GM19397 (cell line): ENCODE results near the gene SMOC2.

Experiments
- ATAC-seq: cut with Tn5 transposase; IDR thresholded peaks from one replicate; pipeline ENCODE4 v1.9.1; 2021; ENCODE audit warnings: mild to moderate bottlenecking, moderate library complexity; ENCODE audit not compliant: unreplicated experiment

The SMOC2 gene

DNA sequence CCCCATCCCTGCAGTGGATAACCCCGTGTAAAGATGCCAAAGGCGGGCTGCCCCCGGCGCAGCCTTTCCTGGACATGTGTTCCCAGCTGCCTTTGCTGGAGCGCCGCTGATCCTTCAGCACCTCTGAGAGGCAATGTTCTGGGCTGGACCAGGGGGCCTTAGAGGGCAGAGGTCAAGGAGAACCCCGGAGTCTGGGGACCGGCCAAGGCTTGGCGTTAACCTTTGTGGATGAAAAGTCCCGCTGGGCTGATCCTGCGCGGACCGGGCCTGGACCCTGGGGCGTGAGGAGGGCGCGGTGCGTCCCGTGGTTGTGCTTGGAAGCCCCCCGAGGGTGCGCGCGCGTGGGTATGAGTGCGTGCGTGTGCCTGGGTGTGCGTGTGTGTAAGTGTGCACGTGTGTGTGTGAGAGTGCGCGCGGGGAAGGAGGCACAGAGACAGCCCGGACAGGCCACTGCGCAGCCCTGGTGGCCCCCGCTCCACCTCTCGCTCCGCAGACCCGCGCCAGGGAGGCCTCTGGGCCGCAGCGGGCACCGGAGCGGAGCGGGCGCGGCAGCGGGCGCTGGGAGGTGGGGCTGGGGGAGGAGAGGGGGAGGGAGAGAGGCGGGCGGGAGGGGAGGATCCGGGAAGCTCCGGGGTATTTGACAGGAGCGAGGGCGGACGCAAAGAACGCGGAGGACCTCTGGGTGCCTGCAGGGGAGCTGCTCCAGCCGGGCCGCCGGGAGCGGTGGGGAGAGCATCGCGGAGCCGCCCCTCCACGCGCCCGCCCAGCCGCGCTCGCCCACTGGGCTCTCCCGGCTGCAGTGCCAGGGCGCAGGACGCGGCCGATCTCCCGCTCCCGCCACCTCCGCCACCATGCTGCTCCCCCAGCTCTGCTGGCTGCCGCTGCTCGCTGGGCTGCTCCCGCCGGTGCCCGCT is at the start of gene SMOC2:
Gene SMOC2, plus strand, starts transcription at position 665 of the 914 bp plus-strand sequence. Its CDS starts 187 bp downstream, at position 852.
- no peak for ATAC-seq

DNA sequence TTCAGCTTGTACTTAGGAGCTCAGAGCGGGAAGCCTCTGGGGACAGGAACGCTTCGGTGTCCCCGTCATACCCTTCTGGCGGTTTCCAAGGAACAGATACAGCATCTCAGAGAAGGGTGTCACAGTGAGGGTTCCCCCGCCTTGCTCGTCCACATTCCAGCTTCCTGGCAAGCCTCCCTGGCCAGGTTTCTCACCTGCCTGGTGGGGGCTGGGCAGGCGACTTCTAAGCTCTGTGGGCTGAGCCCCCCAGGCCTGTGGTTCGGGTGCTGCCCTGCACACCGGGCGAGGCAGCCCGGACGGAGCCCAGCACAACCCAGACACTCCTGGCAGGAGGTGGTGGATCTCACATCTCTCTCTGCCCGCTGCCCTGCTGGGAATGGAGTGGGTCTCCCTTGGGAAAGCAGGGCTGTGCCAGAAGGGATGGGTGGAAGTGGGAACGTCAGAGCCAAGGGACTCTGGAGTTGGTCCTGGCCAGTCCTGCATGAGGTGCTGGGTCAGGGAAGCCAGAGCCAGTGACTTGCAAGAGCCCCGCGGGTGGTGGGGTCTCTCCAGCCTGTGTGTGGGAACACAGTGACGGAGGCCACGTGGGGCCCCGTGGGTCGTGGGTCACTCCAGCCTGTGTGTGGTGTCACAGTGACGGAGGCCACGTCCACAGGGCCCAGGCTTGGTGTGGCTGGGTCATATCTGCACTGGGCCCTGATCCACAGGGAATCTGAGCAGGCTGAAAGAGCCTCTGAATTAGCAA is 47.7 kb upstream of the SMOC2 start:
- no peak for ATAC-seq

GRCh38 chr6:168394606-168395005 is 46.4 kb upstream of the SMOC2 start:
- no peak for ATAC-seq

GRCh38 chr6:168395983-168396382 is 45.0 kb upstream of the SMOC2 start:
- no peak for ATAC-seq

DNA sequence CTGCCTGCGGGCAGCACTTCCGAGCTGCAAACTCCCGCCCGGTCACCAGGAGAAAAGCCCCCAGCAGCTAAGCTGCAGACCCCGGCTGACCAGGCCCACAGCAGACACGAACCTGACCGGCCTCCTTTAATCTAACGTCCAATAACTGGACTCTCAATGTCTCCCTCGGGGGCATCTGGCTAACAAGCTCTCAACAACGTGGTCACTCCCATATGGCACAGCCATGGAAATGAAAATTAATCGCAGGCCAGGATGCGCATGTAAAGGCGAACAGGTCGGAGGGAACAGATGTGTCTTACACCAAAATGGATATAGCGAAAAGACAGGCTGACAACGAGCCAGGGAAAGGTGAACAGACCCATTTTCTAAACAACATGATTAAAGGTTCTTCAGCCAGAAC is 44.4 kb upstream of the SMOC2 start:
- no peak for ATAC-seq

GRCh38 chr6:168397012-168397411 is 44.0 kb upstream of the SMOC2 start:
- ATAC-seq: no peak

DNA sequence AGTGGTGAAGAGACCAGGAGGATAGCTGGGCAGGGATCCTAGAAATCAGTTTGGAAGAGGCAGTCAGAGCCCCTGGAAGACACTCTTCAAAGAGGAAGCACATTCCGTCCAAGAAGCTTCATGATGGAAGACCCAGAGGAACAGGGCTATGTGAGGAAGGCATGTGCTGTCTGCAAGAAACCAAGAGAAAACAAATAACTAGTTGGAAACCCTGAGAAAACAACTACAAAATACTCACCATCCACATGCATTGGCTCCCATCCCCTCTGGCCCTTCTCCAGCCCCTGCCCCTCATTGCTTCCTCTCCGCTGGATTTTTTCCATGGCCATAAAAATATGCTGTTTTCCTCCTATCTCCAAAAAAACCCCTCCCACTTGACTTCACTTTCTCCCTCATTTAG is 40.9 kb upstream of the SMOC2 start:
- no peak for ATAC-seq

- ATAC-seq: no peak
These were observed 37.5 kb upstream of the SMOC2 start for GRCh38 chr6:168403370-168404005.

- ATAC-seq: no peak
These were observed 36.4 kb upstream of the SMOC2 start for GRCh38 chr6:168404560-168404959.

GRCh38 chr6:168407842-168408241 is 33.1 kb upstream of the SMOC2 start:
- no peak for ATAC-seq

- ATAC-seq: no peak
These were observed 32.4 kb upstream of the SMOC2 start for GRCh38 chr6:168408504-168409136.

DNA sequence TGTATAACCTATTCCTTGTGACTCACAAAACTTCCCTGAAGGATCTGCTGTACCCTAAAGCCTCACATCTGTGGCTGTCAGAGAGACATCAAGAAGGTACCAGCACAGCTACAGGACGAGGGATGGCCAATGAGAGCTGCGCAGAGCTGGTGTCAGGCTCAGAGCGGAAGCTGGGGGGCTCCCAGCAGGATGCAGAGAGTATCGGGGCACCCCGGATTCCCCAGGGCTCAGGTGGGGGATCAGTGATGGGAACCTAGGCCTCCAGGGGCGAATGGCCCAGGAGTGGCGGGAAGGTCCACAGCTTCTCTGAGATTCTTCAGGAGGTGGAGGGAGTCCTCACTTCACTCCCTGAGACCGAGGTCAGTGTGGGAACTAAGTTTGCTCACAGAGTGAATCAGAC is 30.9 kb upstream of the SMOC2 start:
- no peak for ATAC-seq

GRCh38 chr6:168410554-168411011 is 30.4 kb upstream of the SMOC2 start:
- ATAC-seq: no peak

GRCh38 chr6:168411130-168411529 is 29.9 kb upstream of the SMOC2 start:
- ATAC-seq: no peak

- ATAC-seq: no peak
These were observed 29.2 kb upstream of the SMOC2 start for GRCh38 chr6:168411793-168412192.

DNA sequence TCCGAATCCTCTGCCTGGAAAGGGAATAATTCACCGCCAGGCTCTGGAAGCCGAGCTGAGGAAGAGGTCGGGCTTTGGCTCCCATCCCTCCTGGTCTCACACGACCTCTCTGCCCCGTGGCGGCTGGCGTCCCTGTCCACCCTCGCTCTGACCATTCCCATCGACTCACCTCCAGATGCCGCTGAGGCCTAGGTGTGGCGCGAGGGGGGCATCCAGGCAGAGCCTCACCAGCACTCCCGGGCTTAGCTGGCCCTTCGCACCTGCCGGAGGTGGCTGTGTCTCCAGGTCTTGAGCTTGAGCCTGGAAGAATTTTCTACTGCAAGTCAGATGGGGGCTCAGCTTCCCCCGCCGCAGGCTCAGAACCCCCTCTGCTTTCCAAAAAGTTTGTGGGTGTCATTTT is 28.5 kb upstream of the SMOC2 start:
- ATAC-seq: no peak

DNA sequence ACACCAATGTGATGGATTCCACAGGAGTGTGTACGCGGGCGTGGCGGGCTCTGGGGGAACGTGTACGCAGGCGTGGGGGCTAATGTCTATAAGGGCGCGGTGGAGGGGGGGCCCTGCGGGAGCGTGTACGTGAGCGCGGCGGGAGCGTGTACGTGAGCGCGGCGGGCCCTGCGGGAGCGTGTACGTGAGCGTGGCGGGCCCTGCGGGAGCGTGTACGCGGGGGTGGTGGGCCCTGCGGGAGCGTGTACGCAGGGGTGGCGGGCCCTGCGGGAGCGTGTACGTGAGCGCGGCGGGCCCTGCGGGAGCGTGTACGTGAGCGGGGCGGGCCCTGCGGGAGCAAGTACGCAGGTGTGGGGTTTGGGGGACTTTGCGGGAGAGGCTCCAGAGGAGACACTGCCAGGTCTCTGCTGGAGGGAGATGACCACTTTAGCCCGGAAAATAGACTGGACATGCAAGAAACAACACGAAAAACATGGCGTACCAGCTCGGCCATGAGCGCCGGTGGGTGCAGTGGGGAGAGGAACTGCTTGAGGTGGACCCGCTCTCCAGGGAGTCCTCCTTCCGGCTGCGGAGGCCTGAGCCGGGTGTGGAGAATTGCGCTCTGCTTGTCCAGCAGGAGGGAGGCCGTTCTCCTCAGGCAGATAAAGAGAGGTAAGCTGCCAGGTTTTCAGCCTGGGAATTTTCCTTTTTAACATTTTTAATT is 27.8 kb upstream of the SMOC2 start:
- no peak for ATAC-seq

DNA sequence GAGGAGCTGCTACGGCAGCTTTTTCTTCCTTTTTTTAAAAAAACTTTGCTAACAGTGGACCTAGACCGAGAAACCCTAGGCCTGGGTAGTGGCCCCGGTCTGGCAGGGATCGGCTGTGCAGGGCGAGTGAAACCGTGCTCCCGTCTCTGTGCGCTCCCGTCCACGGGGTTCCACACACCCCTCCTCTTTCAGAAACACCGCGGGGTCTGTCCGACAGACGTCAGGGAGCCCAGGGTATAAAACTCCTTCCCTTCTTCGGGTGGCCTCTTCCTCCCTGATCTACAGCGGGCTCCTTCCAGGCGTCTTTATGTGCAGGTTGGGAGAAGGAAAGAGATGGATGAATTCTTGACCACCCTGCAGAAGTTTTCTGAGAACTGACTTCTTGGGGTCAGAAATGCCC is 27.1 kb upstream of the SMOC2 start:
- ATAC-seq: no peak

DNA sequence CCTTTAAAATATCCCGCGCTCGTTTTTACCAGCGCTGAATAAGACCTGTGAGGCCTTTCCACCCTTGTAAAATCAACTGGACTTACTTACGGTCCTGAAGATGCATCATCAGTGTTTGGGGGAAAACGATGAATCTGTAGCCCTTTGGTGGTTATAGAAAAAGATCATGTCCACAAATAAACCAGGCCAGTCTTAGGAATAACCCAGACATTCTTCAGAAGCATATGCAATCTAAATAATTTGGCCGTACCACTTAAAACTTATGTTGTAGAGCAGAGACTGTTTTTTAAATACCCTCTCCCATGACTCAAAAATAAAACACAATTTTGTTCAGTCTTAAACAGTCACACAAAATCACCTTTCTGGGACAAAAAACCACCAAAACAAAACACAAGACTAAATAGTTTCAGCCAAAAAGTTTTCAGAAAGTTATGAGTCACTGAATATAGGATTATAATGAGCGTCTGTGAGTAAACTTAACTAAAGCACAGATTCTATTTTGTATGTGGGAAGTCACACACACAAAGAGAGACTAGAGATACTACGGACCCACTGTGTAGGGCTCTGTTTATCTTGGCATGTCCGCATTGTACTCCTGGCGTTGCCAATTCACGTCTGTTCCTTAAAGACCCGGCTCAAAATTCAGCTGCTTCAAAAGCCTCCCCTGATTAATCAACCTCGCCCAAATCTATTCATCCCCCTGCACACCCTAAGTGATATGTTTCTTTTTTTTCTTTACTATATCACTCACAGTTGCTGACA is 26.5 kb upstream of the SMOC2 start:
- no peak for ATAC-seq
